ENCODE measurements around the gene SAV1. TPM values are rescaled to one million over a fixed set of nuclear protein-coding genes. Genes with fewer than 3 reads are reported as not detected.

Gene SAV1
- total RNA-seq, 1 experiment from 2014 or later = 64.1 TPM

- TF ChIP-seq ELF4 (CRISPR knock-in tag; IDR thresholded peaks at IDR 0.05; ENCODE audit: low read depth) (no peak), ZNF219 (CRISPR knock-in tag; IDR thresholded peaks at IDR 0.05; ENCODE audit: borderline replicate concordance) (no peak), TEAD1 (CRISPR knock-in tag; IDR thresholded peaks at IDR 0.05) (no peak)
- TF ChIP-seq, protein P1, sequence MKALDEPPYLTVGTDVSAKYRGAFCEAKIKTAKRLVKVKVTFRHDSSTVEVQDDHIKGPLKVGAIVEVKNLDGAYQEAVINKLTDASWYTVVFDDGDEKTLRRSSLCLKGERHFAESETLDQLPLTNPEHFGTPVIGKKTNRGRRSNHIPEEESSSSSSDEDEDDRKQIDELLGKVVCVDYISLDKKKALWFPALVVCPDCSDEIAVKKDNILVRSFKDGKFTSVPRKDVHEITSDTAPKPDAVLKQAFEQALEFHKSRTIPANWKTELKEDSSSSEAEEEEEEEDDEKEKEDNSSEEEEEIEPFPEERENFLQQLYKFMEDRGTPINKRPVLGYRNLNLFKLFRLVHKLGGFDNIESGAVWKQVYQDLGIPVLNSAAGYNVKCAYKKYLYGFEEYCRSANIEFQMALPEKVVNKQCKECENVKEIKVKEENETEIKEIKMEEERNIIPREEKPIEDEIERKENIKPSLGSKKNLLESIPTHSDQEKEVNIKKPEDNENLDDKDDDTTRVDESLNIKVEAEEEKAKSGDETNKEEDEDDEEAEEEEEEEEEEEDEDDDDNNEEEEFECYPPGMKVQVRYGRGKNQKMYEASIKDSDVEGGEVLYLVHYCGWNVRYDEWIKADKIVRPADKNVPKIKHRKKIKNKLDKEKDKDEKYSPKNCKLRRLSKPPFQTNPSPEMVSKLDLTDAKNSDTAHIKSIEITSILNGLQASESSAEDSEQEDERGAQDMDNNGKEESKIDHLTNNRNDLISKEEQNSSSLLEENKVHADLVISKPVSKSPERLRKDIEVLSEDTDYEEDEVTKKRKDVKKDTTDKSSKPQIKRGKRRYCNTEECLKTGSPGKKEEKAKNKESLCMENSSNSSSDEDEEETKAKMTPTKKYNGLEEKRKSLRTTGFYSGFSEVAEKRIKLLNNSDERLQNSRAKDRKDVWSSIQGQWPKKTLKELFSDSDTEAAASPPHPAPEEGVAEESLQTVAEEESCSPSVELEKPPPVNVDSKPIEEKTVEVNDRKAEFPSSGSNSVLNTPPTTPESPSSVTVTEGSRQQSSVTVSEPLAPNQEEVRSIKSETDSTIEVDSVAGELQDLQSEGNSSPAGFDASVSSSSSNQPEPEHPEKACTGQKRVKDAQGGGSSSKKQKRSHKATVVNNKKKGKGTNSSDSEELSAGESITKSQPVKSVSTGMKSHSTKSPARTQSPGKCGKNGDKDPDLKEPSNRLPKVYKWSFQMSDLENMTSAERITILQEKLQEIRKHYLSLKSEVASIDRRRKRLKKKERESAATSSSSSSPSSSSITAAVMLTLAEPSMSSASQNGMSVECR (CRISPR knock-in tag; IDR thresholded peaks at IDR 0.05; ENCODE audit: borderline replicate concordance) = no peak
These were observed 45.1 kb downstream of the SAV1 start (continued) for GRCh38 chr14:50622978-50623377.

GRCh38 chr14:50620341-50620740, 47.8 kb downstream of the SAV1 start:
- Mint-ChIP-seq H3K27me3 (ENCODE audit: low read depth) (no peaks in the 10 kb centered on the region), H3K27ac (0 out of 2 replicates have a peak overlapping the region, but pooled peaks have one; percentile 2), H3K4me3 (no peak overlapping the region), H3K9me3 (no peaks in the 10 kb centered on the region), H3K4me1 (no peaks in the 10 kb centered on the region), H3K36me3 (no peaks in the 10 kb centered on the region)
- DNase-seq (ENCODE audit: low spot score) = no peak
- ATAC-seq = no peak
- ChIA-PET POLR2A (no interaction called here), CTCF (interaction anchor here (1.2 to 2.2 kb wide), 6 partner anchors 8 to 153 kb away, joined by 3 to 12 read pairs (median 6); partner anchors contain the start of gene ATL1)
- TF ChIP-seq FOXP1 (CRISPR knock-in tag; IDR thresholded peaks at IDR 0.05; ENCODE audit: borderline replicate concordance) = no peak
- TF ChIP-seq ZNF423 (CRISPR knock-in tag; IDR thresholded peaks at IDR 0.05) = no peak
- TF ChIP-seq, protein P2, sequence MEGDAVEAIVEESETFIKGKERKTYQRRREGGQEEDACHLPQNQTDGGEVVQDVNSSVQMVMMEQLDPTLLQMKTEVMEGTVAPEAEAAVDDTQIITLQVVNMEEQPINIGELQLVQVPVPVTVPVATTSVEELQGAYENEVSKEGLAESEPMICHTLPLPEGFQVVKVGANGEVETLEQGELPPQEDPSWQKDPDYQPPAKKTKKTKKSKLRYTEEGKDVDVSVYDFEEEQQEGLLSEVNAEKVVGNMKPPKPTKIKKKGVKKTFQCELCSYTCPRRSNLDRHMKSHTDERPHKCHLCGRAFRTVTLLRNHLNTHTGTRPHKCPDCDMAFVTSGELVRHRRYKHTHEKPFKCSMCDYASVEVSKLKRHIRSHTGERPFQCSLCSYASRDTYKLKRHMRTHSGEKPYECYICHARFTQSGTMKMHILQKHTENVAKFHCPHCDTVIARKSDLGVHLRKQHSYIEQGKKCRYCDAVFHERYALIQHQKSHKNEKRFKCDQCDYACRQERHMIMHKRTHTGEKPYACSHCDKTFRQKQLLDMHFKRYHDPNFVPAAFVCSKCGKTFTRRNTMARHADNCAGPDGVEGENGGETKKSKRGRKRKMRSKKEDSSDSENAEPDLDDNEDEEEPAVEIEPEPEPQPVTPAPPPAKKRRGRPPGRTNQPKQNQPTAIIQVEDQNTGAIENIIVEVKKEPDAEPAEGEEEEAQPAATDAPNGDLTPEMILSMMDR (IDR thresholded peaks at IDR 0.05) = no peak
- TF ChIP-seq RORB (CRISPR knock-in tag; IDR thresholded peaks at IDR 0.05) = no peak
- TF ChIP-seq ZNF396 (CRISPR knock-in tag; IDR thresholded peaks at IDR 0.05; ENCODE audit: borderline replicate concordance) = no peak
- no peak for TF ChIP-seq ATF1 (CRISPR knock-in tag; IDR thresholded peaks at IDR 0.05)
- TF ChIP-seq ELF4 (CRISPR knock-in tag; IDR thresholded peaks at IDR 0.05; ENCODE audit: low read depth) = no peak

- Mint-ChIP-seq H3K27ac (no peak overlapping the region; the same call in 1 of the 2 replicates), H3K36me3 (no peaks in the 10 kb centered on the region), H3K4me3 (no peak overlapping the region), H3K9me3 (no peaks in the 10 kb centered on the region), H3K4me1 (no peaks in the 10 kb centered on the region), H3K27me3 (ENCODE audit: low read depth) (no peaks in the 10 kb centered on the region)
- ChIA-PET CTCF (interaction anchor here (0.6 to 2.2 kb wide), 8 partner anchors 8 to 154 kb away, joined by 3 to 12 read pairs (median 6); partner anchors contain the start of gene ATL1), POLR2A (no interaction called here)
- ATAC-seq (peak; percentile 71), DNase-seq (ENCODE audit: low spot score) (no peak)
- no peak for TF ChIP-seq ZNF396 (CRISPR knock-in tag; IDR thresholded peaks at IDR 0.05; ENCODE audit: borderline replicate concordance)
- no peak for TF ChIP-seq HMGA2 (CRISPR knock-in tag; IDR thresholded peaks at IDR 0.05)
- TF ChIP-seq, protein P2 (IDR thresholded peaks at IDR 0.05) = 0 out of 2 replicates have a peak, but pooled peaks have one; percentile 31
- no peak for TF ChIP-seq MXD4 (CRISPR knock-in tag; IDR thresholded peaks at IDR 0.05; ENCODE audit: borderline replicate concordance)
- TF ChIP-seq NR1H2 (CRISPR knock-in tag; IDR thresholded peaks at IDR 0.05) = no peak
- TF ChIP-seq, protein P3, sequence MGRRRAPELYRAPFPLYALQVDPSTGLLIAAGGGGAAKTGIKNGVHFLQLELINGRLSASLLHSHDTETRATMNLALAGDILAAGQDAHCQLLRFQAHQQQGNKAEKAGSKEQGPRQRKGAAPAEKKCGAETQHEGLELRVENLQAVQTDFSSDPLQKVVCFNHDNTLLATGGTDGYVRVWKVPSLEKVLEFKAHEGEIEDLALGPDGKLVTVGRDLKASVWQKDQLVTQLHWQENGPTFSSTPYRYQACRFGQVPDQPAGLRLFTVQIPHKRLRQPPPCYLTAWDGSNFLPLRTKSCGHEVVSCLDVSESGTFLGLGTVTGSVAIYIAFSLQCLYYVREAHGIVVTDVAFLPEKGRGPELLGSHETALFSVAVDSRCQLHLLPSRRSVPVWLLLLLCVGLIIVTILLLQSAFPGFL (CRISPR knock-in tag; IDR thresholded peaks at IDR 0.05; ENCODE audit: borderline replicate concordance) = no peak
These were observed 48.5 kb downstream of the SAV1 start for GRCh38 chr14:50619569-50620141.
